Measurements from ENCODE around the gene TWNK.
"Not testable (repeated sequence)": the region's sequence is repeated elsewhere in the genome, so short reads cannot be mapped to it uniquely, and the experiment has no call there.

The TWNK gene

DNA sequence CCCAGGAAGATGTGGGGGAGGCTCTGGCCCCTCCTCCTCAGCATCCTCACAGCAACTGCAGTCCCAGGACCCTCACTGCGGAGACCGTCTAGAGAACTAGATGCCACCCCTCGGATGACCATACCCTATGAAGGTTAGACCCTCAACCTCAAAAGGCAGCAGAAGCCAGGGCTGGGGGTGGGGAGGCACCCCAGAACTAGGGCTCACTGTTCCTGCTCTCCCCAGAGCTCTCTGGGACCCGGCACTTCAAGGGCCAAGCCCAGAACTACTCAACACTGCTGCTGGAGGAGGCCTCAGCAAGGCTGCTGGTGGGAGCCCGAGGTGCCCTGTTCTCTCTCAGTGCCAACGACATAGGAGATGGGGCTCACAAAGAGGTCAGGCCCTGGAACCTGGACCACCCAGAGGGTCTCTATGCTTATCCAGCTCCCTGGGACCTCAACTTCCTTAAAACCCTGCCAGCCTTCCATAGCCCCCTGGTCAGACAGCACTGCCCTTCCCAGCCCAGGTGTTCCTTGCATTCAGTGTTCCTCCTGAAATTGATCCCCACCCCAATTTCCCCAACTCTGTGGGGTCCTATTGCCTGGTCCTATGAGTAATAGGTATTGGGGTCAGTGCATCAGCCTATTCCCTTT, 14.3 kb upstream of the TWNK start:
- no peak for DNase-seq

DNA sequence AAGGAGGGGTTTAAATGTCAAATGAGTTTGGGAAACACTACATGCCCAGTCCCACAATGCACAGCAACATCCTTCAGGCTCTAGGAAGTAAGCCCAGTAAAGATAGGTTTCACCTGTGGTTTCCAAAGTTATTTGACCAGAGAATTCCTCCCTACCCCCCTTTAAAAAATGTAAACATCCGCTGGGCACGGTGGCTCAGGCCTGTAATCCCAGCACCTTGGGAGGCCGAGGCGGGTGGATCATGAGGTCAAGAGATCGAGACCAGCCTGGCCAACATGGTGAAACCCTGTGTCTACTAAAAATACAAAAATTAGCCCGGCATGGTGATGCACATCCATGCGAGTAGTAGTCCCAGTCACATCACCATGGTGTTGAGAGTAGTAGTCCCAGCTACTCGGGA, 11.9 kb upstream of the TWNK start:
- DNase-seq, result not testable (repeated sequence)

DNA sequence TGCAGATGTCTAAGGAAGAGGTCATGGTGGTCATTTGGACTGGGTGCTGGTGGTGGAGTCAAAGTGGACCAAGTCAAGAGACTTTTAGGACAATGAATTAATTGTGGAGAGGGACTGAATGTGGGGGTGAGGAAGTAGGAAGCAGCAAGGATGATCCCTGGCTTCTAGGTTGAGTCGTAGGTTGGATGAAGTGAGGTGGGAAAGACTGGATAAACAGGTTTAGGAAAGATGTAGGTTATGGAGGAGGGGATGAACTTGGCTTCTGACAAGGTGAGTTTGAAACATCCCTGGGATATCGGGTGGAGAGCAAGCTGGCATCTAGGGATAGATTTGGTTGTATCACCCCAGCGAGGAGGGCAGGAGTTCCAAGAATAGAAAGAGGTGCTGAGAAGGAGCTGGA, 10.4 kb upstream of the TWNK start:
- DNase-seq, result no peak

DNA sequence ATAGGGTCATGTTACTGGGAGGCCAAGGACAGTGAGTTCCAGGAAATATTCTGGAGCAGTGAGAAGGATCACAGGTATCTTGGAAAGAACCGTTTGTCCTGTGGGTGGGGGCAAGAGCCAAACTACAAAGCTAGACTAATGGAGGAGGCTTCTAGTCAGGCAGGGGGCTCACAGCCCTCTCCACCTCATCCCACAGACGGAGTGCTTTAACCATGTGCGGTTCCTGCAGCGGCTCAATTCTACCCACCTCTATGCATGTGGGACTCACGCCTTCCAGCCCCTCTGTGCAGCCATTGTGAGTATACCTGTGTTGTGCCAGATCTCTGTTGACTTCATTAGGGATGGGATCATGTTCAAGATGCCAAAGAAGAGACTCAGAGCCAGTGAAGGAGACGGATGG, 9.9 kb upstream of the TWNK start:
- no peak for DNase-seq

DNA sequence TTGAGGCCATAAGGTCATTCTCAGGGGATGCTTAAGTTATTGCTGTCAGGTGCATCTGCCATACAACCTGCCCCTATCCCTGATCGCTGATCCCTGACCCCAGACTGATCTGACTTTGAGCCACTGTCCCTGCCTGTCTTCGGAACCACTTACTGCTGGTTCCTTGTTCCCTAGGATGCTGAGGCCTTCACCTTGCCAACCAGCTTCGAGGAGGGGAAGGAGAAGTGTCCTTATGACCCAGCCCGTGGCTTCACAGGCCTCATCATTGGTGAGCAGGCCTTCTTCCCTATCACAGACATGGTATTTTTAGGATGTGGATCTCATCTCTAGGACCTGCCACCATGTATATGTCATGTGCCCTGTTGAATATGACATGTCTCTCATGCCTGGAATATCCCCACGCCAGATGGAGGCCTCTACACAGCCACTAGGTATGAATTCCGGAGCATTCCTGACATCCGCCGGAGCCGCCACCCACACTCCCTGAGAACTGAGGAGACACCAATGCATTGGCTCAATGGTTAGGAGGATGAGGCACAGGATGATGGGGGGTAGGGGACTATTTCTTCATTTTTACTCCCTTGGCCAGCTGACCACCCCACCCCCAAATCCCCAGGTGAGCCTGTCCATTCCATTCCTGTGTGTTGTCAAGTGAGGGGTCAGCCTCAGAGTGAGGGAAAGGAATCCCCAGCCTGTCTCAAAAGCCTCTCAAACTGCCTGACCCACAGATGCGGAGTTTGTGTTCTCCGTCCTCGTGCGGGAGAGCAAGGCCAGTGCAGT, 9.0 kb upstream of the TWNK start:
- DNase-seq, result no peak

DNA sequence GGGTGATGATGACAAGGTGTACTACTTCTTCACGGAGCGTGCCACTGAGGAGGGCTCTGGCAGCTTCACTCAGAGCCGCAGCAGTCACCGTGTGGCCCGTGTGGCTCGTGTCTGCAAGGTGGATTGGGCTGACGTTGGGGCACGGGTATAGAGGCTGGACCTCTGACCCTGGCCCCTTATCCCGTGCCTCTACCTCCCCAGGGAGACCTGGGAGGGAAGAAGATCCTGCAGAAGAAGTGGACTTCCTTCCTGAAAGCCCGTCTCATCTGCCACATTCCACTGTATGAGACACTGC, 8.5 kb upstream of the TWNK start:
- no peak for DNase-seq

DNA sequence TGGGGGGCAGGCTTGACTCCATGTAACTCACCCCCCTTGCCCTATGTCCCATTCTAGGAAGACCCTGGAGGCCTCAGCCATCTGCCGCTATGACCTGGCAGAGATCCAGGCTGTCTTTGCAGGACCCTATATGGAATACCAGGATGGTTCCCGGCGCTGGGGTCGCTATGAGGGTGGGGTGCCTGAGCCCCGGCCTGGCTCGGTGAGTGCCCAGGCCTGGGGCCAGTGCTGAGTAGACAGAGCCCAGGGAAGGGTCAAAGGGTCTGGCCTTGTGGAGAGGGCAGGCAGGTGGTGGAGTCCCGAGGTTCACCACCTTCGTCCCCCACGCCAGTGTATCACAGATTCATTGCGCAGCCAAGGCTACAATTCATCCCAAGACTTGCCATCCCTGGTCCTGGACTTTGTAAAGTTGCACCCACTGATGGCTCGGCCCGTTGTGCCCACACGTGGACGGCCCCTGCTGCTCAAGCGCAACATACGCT, 7.5 kb upstream of the TWNK start:
- DNase-seq, result no peak

DNA sequence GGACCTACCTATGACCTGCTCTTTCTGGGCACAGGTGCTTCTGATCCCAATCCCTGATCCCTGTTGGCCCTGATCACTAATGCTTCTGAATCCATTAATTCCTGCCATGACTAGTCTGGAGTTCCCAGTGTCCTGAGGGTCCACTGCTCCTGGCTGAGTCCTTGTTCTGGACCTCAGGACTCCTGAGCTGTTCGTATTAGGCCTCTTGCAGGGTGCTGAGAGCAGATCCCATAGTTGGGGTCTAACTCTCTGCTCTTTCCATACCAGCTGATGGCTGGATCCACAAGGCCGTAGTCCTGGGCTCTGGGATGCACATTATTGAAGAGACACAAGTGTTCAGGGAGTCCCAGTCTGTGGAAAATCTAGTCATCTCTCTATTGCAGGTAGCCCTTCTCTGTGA, 7.0 kb upstream of the TWNK start:
- no peak for DNase-seq

DNA sequence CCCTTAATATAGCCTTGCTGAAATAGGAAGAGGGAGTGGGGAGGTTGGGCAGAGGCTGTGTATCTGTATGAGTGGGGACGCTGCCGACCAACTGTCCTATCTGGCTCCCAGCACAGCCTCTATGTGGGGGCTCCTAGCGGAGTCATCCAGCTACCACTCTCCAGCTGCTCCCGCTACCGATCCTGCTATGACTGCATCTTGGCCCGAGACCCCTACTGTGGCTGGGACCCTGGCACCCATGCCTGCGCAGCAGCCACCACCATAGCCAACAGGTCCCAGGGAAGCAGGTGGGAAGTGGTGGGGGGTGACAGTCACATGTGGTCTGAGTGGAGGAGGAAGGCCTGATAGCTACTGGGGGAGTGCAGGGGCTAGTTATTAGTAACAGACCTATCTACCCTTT, 6.6 kb upstream of the TWNK start:
- no peak for DNase-seq

DNA sequence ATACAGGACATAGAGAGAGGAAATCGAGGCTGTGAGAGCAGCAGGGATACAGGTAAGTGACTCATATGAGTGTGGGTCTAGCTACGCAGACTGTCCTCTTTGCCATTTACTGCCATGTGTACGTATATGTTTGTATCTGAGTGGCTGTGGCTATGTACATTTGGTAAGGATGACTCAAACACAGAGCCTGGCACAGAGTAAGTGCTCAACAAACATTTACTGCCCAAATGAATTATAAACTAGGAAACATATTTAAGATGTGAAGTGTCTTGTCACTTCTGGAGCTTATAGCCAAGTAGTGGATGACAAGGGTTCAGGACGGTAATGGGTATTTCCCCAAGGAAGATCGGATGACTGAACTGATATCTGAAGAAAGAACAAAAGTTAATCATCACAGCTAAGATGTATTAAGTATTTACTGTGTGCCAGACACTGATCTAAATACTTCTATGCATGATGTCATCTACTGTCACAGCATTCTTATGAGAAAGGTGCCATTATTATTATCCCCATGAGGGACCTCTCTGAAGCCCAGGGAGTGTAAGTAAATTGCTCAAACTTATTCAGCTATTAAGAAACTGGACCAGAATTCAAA, 6.1 kb upstream of the TWNK start:
- no peak for DNase-seq

DNA sequence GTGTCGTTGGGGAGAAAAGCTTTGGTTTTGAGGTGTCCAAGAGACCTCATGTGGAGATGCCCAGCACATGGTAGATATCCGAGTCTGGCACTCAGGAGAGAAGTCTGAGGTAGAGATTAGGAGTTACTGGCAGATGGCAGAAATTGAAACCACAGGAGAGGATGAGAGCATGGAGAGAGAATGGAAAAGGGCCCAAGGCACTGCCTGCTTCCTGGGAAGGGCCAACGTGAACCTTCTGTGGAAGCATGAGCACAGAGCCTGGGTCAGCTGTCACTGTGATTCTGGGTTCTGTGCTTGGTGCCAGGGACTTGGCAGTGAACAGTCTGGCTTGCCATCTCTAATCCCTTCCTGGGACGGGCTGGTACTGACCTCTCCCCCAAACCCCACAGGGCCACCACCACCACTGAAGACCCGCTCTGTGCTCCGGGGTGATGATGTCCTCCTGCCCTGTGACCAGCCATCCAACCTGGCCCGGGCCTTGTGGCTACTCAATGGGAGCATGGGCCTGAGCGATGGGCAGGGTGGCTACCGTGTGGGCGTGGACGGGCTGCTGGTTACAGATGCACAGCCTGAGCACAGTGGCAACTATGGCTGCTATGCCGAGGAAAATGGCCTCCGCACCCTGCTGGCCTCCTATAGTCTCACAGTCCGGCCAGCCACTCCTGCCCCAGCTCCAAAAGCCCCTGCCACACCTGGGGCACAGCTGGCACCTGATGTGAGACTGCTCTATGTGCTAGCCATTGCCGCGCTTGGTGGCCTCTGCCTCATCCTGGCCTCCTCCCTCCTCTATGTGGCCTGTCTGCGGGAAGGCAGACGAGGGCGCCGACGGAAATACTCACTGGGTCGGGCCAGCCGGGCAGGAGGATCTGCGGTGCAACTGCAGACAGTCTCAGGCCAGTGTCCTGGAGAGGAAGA, 4.2 kb upstream of the TWNK start:
- DNase-seq, result no peak

DNA sequence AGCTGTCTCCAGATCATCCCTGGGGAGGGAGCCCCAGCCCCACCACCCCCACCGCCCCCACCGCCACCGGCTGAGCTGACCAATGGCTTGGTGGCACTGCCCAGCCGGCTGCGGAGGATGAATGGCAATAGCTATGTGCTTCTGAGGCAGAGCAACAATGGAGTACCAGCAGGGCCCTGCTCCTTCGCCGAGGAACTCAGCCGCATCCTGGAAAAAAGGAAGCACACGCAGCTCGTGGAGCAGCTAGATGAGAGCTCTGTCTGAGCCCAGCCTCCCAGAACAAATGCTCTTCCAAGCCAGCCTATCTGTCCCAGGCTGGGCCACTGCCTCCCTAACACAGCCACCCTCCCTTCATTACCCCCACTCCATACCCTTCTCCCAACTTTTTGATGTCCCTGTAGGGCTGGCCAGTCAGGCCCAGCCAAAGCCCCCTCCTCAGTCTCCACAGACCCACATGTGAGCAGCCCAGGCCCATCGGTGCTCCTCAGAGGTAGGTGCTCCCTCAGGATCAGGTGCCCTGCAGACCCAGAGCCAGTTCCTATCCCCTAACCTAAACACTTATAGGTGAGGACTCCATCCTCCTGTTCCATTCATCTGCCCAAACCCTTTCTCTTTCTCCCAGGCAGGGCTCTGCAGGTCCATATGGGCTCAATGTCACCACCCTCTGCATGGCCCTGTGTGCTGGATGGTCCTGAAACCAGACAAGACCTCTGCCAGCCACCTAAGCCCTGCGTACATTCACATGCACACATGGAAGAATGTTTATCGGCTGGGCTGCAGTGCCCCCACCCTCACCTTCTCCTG, 3.3 kb upstream of the TWNK start:
- no peak for DNase-seq

DNA sequence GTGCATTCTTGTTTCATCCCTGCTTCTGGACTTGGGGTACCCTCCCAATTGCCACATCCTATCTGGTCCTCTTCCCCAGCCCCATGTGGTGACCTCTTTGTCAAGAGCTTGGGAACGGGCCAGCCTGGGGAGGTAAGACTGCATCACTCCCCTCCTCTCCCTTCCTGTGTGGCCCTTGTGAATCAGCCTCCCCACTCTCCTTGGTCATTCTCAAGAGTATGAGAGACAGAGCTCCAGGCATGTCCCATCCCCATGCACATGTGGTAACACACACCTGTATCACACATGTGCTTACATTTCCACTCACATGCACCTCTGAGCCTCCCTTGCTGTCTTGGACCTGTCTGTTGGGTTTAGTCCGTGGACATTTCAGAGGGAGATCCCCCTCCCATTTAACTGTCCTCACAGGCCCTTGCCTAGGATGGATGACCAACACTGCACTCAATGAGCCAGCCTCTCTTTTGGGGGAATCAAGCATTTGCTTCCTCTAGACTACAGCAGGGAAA, 2.6 kb upstream of the TWNK start:
- no peak for DNase-seq

DNA sequence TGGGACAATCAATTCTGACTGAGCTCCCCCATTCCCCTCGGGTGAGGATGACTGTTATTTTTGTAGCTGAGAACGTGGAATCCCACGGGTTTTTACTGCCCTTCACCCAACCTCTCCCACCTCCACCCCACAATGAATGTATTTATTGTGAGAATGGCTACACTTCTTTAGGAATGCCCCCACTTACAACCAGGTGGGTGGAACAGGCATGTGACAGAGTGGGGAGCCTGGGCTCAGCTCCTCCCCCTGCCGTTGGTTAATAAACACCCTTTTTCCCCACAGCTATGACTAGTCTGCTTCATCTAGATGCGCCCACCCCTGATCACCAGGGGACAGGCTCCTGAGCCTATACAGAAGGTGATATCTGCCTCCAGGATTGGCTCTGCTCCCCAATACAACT, 2.0 kb upstream of the TWNK start:
- DNase-seq, result no peak

DNA sequence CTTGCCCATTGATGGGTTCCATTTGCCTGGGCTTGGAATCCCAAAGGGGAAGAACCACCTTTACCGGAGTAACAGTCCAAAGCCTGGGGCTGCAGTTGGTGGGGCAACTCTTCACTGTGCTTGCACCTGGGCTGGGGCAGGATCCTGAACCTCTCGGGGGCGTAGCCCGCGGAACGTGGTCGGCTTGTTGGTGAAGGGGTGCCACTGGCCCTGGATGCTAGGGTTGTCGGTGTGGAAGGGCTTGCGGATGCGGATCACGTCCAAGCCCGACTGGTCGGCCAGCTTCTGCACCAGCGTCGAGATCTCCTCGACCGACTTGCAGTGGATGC, 756 bp upstream of the TWNK start:
- DNase-seq, result no peak

DNA sequence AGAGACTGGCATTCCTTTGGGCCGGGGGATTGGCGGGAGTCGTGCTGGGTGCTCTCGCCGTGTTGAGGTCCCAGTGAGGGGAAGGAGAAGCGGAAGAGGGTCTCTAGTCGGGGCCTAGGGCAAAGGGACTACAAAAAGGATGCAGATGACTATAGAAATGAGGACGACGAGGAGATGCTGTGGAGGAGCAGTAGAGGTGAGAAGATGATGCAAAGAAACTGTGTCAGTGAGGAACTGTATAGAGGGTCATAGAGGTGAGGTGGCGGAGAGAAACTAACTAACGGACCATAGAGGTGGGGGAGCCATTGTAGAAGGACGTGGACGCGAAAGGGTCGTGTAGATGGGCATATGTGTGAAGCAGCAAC, 324 bp downstream of the TWNK start:
- DNase-seq, result no peak

DNA sequence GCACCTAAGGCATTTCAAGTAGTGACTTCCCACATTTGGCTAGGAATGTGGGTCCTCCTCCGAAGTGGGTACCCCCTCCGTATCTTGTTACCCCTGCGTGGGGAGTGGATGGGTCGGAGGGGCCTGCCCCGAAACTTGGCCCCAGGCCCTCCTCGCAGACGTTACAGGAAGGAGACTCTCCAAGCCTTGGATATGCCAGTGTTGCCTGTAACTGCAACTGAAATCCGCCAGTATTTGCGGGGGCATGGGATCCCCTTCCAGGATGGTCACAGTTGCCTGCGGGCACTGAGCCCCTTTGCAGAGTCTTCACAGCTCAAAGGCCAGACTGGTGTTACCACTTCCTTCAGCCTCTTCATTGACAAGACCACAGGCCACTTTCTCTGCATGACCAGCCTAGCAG, 823 bp downstream of the TWNK start:
- DNase-seq, result no peak

DNA sequence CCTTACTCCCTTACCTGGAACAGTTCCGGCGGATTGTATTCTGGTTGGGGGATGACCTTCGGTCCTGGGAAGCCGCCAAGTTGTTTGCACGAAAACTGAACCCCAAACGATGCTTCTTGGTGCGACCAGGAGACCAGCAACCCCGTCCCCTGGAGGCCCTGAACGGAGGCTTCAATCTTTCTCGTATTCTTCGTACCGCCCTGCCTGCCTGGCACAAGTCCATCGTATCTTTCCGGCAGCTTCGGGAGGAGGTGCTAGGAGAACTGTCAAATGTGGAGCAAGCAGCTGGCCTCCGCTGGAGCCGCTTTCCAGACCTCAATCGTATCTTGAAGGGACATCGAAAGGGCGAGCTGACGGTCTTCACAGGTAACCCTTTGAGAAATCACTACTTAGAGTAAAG, 1.7 kb downstream of the TWNK start:
- DNase-seq, result no peak

DNA sequence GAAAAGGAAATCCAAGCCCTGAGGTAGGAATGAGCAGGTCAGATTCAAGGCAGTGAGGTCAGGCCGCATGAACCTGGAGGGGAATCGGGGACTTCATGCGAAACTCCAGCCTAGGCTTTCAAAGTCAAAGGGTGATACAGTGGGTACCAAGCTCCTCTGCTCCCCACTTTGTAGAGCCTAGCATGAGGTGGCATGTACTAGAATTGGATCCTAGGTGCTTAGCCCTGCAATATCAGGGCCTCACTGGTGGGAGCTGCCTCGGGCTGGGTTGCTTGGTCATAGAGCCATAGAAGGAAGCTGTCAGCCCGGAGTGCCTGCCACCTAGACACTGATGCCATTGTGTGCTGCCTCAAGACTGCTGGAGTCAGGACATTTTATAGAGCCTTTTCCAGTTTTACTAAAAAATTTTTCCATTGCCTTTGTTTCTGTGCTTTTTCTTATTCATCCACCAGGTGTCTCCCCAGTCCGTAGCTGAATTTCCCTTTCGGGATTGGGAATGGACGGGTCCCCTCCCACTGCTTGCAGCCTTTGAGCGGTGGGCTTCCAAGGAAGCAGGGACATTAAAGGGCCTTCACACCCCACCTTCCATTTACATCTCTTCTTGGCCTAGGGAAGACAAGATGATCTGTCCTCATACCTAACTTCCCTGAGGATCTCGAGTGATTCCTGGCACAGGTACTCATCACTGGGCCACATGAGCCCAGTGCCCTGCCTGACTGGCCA, 6.8 kb downstream of the TWNK start:
- DNase-seq, result peak in 27 of 58 donors; percentile 12 to 68 (median 36)

DNA sequence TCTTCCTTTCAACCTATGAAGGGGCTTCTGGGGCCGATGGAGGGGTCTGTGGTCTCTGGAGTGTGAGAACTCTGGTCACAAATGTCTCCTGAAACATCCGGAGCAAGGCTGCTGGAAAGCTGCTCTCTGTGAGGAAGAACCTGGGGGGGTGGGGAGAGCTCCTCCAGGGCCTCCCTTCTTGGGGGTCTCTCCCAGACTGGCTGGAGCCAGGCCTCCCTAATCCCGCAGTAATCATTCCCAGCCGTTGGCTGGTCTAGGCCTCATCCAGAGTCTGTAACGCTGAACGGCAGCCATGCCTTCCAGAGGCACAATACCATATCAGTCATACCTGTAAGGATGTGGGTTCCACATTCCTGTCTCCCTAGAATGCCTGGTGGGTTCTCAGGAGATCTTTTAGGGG, 7.8 kb downstream of the TWNK start:
- no peak for DNase-seq

Data from anterior cingulate cortex (tissue), 58 donors.